K562 (cell line): ENCODE data around the gene NDUFAF8. TPM values are rescaled to one million over a fixed set of nuclear protein-coding genes. Genes with fewer than 3 reads are reported as not detected.

ENCODE experiments used
- ATAC-seq: fragments of 200-7000 bp; cut with Tn5 transposase; 3 replicates; pipeline ENCODE4 v1.9.1; 2020; ENCODE audit warnings: moderate library complexity
- BruUV-seq: library from RNA; stranded (reverse); fragments of 400-500 nt; replicated peaks from 2 replicates; lab custom pipeline; 2021; lab: Mats Ljungman, UMichigan
- CTCF ChIA-PET: fragments of 300-600 bp; formaldehyde crosslinking; extraction: SDS; loops from one replicate; lab custom pipeline; 2021; ENCODE audit warnings: low intra/inter-chr PET ratio; lab: Yijun Ruan, JAX
- POLR2A ChIA-PET: fragments of 300-600, 350-650 bp; sonication (Branson Sonifier 250); formaldehyde crosslinking; extraction: SDS; loops from one replicate; lab custom pipeline; 2021; ENCODE audit warnings: antibody characterized with exemption, inconsistent platforms; lab: Yijun Ruan, JAX
- DNase-seq, 4 experiments: peaks; one replicate each; pipeline versions ENCODE4 v3.0.0 to v3.0.0-alpha.2; 2011 to 2018; ENCODE audit warnings: low spot score in 3 of 4, mixed read lengths in 3 of 4; ENCODE audit errors: extremely low read depth in 1 of 4
- FAIRE-seq: peaks from 2 replicates; lab custom pipeline; 2011; peaks lifted over from hg19 to GRCh38; lab: Jason Lieb, UNC
- H2AFZ ChIP-seq: 2 replicates; pipeline ENCODE4 v1.6.0; 2011; ENCODE audit warnings: low read depth, low read length, control low read depth, inconsistent platforms
- H3K27ac ChIP-seq: fragments of 200-600 bp; 3 replicates; pipeline ENCODE4 v1.8.0; 2011; ENCODE audit warnings: low read depth, mild to moderate bottlenecking, control low read depth, inconsistent platforms, low read length, moderate library complexity, mixed read lengths; ENCODE audit errors: extremely low read depth
- H3K27me3 ChIP-seq, 2 experiments: fragments of 300-600 bp in 1 of 2; 2 replicates in 1 of 2; 3 replicates in 1 of 2; pipeline versions ENCODE4 v1.6.0 to v1.8.0; 2011; ENCODE audit warnings: inconsistent platforms in 2 of 2, low read length in 2 of 2, mild to moderate bottlenecking in 1 of 2, mixed read lengths in 1 of 2, moderate library complexity in 1 of 2; ENCODE audit not compliant: control insufficient read depth in 2 of 2, insufficient read depth in 2 of 2
- H3K36me3 ChIP-seq: fragments of 300-600 bp; 3 replicates; pipeline ENCODE4 v1.8.0; 2011; ENCODE audit warnings: mild to moderate bottlenecking, low read length, inconsistent platforms; ENCODE audit not compliant: control insufficient read depth, insufficient read depth
- H3K4me1 ChIP-seq, 2 experiments: fragments of 200-600 bp in 1 of 2; replicated peaks in 1 of 2; 2 replicates in 1 of 2; 3 replicates in 1 of 2; pipeline versions ENCODE4 v1.5.1 to v1.8.0; 2011; ENCODE audit warnings: inconsistent platforms in 2 of 2, low read length in 2 of 2, mild to moderate bottlenecking in 1 of 2, mixed read lengths in 1 of 2, moderate library complexity in 1 of 2; ENCODE audit not compliant: control insufficient read depth in 2 of 2, insufficient read depth in 2 of 2
- H3K4me2 ChIP-seq: 2 replicates; pipeline ENCODE4 v1.6.1; 2011; ENCODE audit warnings: low read length, control low read depth, inconsistent platforms, mixed read lengths; ENCODE audit not compliant: insufficient read depth
- H3K4me3 ChIP-seq: fragments of 200-600 bp; sonication (generic), shearing (Covaris generic); 2 replicates; pipeline ENCODE4 v1.5.1; 2016; ENCODE audit warnings: control low read depth, inconsistent platforms
- H3K79me2 ChIP-seq: fragments of 200-600 bp; 3 replicates; pipeline ENCODE4 v1.8.0; 2011; ENCODE audit warnings: low read length, inconsistent platforms; ENCODE audit not compliant: control insufficient read depth, insufficient read depth
- H3K9ac ChIP-seq, 2 experiments: 2 replicates each; pipeline versions ENCODE4 v1.6.0 to v1.6.1; 2011; ENCODE audit warnings: low read depth in 2 of 2, low read length in 2 of 2, control low read depth in 1 of 2, inconsistent platforms in 1 of 2, mild to moderate bottlenecking in 1 of 2, mixed read lengths in 1 of 2; ENCODE audit not compliant: insufficient read depth in 1 of 2
- H3K9me1 ChIP-seq: one replicate; pipeline ENCODE4 v1.6.0; 2011; ENCODE audit warnings: inconsistent platforms, mild to moderate bottlenecking, low read length, moderate library complexity; ENCODE audit not compliant: control insufficient read depth, insufficient read depth
- H3K9me3 ChIP-seq: replicated peaks from 2 replicates; pipeline ENCODE4 v1.5.1; 2011; ENCODE audit warnings: low read depth, low read length, inconsistent platforms; ENCODE audit not compliant: control insufficient read depth, insufficient read depth
- H4K20me1 ChIP-seq: replicated peaks from 2 replicates; pipeline ENCODE4 v1.6.1; 2011; ENCODE audit warnings: low read length, inconsistent platforms, mixed read lengths; ENCODE audit not compliant: control insufficient read depth, insufficient read depth
- CAMTA2 ChIP-seq: fragments of 250-450 bp; sonication (Bioruptor Pico); conservative IDR thresholded peaks from 2 replicates; pipeline ENCODE4 v1.5.1; 2022
- CC2D1A ChIP-seq: fragments of 450-650 bp; IDR thresholded peaks from 2 replicates; pipeline ENCODE4 v1.6.1; 2017; ENCODE audit warnings: mild to moderate bottlenecking
- CREB3L1 ChIP-seq: fragments of 450-650 bp; IDR thresholded peaks from 2 replicates; pipeline ENCODE4 v1.6.1; 2014; ENCODE audit warnings: low read depth, mild to moderate bottlenecking, moderate library complexity, borderline replicate concordance
- CXXC5 ChIP-seq: fragments of 250-450 bp; sonication (Bioruptor Pico); IDR thresholded peaks from 2 replicates; pipeline ENCODE4 v1.8.0; 2022; ENCODE audit warnings: inconsistent platforms, mild to moderate bottlenecking, moderate library complexity
- EWSR1 ChIP-seq: fragments of 450-650 bp; IDR thresholded peaks from 2 replicates; pipeline ENCODE4 v1.6.1; 2018; ENCODE audit warnings: borderline replicate concordance, mild to moderate bottlenecking, low read depth, moderate library complexity; ENCODE audit not compliant: partially characterized antibody
- JUNB ChIP-seq: fragments of 450-650 bp; formaldehyde crosslinking; conservative IDR thresholded peaks from 2 replicates; pipeline ENCODE4 v1.4.0; 2020; ENCODE audit warnings: mild to moderate bottlenecking
- MAFF ChIP-seq: IDR thresholded peaks from 2 replicates; pipeline ENCODE4 v1.6.1; 2012; ENCODE audit warnings: low read length, improper control_type of control experiment
- NEUROD1 ChIP-seq: fragments of 150-350 bp; IDR thresholded peaks from 2 replicates; pipeline ENCODE4 v1.6.1; 2014; ENCODE audit warnings: borderline replicate concordance, low read length, low read depth; ENCODE audit not compliant: partially characterized antibody
- NR2F6 ChIP-seq: fragments of 450-650 bp; formaldehyde crosslinking; IDR thresholded peaks from 2 replicates; pipeline ENCODE4 v1.4.0; 2020; ENCODE audit warnings: mild to moderate bottlenecking
- PHB2 ChIP-seq: fragments of 450-650 bp; IDR thresholded peaks from 2 replicates; pipeline ENCODE4 v1.6.1; 2017; ENCODE audit warnings: low read depth
- PML ChIP-seq: IDR thresholded peaks from 2 replicates; pipeline ENCODE4 v1.6.1; 2012; ENCODE audit warnings: low read length, inconsistent platforms
- SIX5 ChIP-seq, 2 experiments: IDR thresholded peaks; 2 replicates each; pipeline ENCODE4 v1.6.1; 2011; ENCODE audit warnings: low read length in 2 of 2, borderline replicate concordance in 1 of 2, low read depth in 1 of 2, mild to moderate bottlenecking in 1 of 2, moderate library complexity in 1 of 2; ENCODE audit not compliant: insufficient read depth in 1 of 2
- SMARCE1 ChIP-seq: fragments of 450-650 bp; IDR thresholded peaks from 2 replicates; pipeline ENCODE4 v1.7.1; 2016; ENCODE audit warnings: mild to moderate bottlenecking
- SREBF2 ChIP-seq: sonication (generic); formaldehyde crosslinking; IDR thresholded peaks from 2 replicates; pipeline ENCODE4 v1.4.0; 2020; ENCODE audit warnings: mild to moderate bottlenecking, missing genetic modification reagents
- TAF1 ChIP-seq: IDR thresholded peaks from 2 replicates; pipeline ENCODE4 v1.6.1; 2011; ENCODE audit warnings: mild to moderate bottlenecking, low read length, moderate library complexity; ENCODE audit not compliant: insufficient read depth, control insufficient read depth, severe bottlenecking; ENCODE audit errors: extremely low read depth
- ZZZ3 ChIP-seq: fragments of 450-650 bp; IDR thresholded peaks from 2 replicates; pipeline ENCODE4 v1.6.1; 2016; ENCODE audit warnings: antibody characterized with exemption, mild to moderate bottlenecking, moderate library complexity
- WGBS: fragments of 100-300 bp; shearing (Covaris generic); methylation state at CpG from one replicate; pipeline ENCODE4 v1.1.6; 2016; ENCODE audit warnings: low coverage, mixed read lengths; ENCODE audit not compliant: insufficient coverage; ENCODE audit errors: missing lambda C conversion rate; 5-methylcytosine and 5-hydroxymethylcytosine counted together
- in situ Hi-C: fragments of 300-500 bp; cut with MboI; formaldehyde crosslinking; loops from 4 replicates; pipeline ENCODE4 v1.15.0; 2018; ENCODE audit warnings: inconsistent platforms, mixed read lengths
- intact Hi-C: fragments of 100-400 bp; cut with micrococcal nuclease; formaldehyde crosslinking; loops from 2 replicates; pipeline ENCODE4 v1.14.2; 2022
- polyA plus RNA-seq, 8 experiments: library from polyadenylated mRNA; depleted of rRNA in 4 of 8; stranded (reverse) in 5 of 8; unstranded in 3 of 8; fragments of >200 nt; fragmentation: Nextera tagmentation in 2 of 8; fragmentation: Illumina TruSeq in 1 of 8; extraction: Ambion mirVana in 2 of 8; extraction: Trizol in 1 of 8; gene quantifications; 2 replicates each; pipeline versions ENCODE4 v1.2.1 to v1.2.3, GENCODE V29; 2011 to 2014; ENCODE audit warnings: inconsistent platforms in 1 of 8, missing spikeins in 1 of 8
- total RNA-seq, 7 experiments: library from RNA; depleted of rRNA in 6 of 7; stranded (reverse); fragments of >200 nt in 6 of 7; fragmentation: Illumina TruSeq in 2 of 7; extraction: Trizol in 2 of 7; gene quantifications; 2 replicates each; pipeline versions ENCODE4 v1.2.1 to v1.2.3, GENCODE V29; 2011 to 2021; ENCODE audit warnings: low replicate concordance in 1 of 7
- TF ChIP-seq, protein P1 (sequence below): fragments of 250-450 bp; sonication (Bioruptor Pico); IDR thresholded peaks from 2 replicates; pipeline ENCODE4 v1.5.0; 2021; ENCODE audit warnings: mild to moderate bottlenecking, borderline replicate concordance

The NDUFAF8 gene
- total and polyA plus RNA-seq, 9 of the 15 experiments (the other 6 are each of a cell fraction or from before 2014, with no cell fraction given) = 13.5 to 144 (median 90.0) TPM

- Histone ChIP-seq H3K4me3 (no peak overlapping the region), H3K27ac (peak overlapping the region; percentile 56; the same call in 1 of the 3 replicates), H3K4me1 (peaks cover 10 to 73% of the 10 kb centered on the region in 2 experiments), H3K9me3 (no peaks in the 10 kb centered on the region), H3K9ac (peak overlapping the region in 1 of 2 experiments; percentile 80; a peak in 2 of 4 replicates), H3K79me2 (no peaks in the 10 kb centered on the region), H2AFZ (peak overlapping the region; percentile 63; the same call in 1 of the 2 replicates), H3K36me3 (peaks cover 2% of the 10 kb centered on the region; the same call in 1 of the 3 replicates), H4K20me1 (no peaks in the 10 kb centered on the region), H3K9me1 (no peaks in the 10 kb centered on the region), H3K27me3 (no peaks in the 10 kb centered on the region), H3K4me2 (no peak overlapping the region)
- no peak for FAIRE-seq
- intact Hi-C loops (no loop called here), in situ Hi-C loops (no loop called here)
- peak; percentile 83 for ATAC-seq
- CTCF ChIA-PET = no interaction called here
- POLR2A ChIA-PET = no interaction called here
- no TSS peak for BruUV-seq
- WGBS = 60% methylated on average over 27 of the region's 38 CpGs
- peak; percentile 65 to 77 (median 70) for DNase-seq
- TF ChIP-seq SREBF2 (CRISPR knock-in tag) = no peak
- no peak for TF ChIP-seq SIX5 (IDR thresholded peaks at IDR 0.05; ENCODE audit: borderline replicate concordance in 1 of 2, insufficient read depth in 1 of 2, low read depth in 1 of 2, low read length in 2 of 2)
- no peak for TF ChIP-seq PML
- TF ChIP-seq ZZZ3 = no peak
- TF ChIP-seq SMARCE1 = no peak
- no peak for TF ChIP-seq NEUROD1
- no peak for TF ChIP-seq TAF1
- no peak for TF ChIP-seq PHB2
- 0 out of 2 replicates have a peak, but pooled peaks have one; percentile 32 for TF ChIP-seq CREB3L1
- TF ChIP-seq CC2D1A = no peak
- TF ChIP-seq, protein P1, sequence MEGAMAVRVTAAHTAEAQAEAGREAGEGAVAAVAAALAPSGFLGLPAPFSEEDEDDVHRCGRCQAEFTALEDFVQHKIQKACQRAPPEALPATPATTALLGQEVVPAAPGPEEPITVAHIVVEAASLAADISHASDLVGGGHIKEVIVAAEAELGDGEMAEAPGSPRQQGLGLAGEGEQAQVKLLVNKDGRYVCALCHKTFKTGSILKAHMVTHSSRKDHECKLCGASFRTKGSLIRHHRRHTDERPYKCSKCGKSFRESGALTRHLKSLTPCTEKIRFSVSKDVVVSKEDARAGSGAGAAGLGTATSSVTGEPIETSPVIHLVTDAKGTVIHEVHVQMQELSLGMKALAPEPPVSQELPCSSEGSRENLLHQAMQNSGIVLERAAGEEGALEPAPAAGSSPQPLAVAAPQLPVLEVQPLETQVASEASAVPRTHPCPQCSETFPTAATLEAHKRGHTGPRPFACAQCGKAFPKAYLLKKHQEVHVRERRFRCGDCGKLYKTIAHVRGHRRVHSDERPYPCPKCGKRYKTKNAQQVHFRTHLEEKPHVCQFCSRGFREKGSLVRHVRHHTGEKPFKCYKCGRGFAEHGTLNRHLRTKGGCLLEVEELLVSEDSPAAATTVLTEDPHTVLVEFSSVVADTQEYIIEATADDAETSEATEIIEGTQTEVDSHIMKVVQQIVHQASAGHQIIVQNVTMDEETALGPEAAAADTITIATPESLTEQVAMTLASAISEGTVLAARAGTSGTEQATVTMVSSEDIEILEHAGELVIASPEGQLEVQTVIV (CRISPR knock-in tag) = no peak
- TF ChIP-seq NR2F6 (CRISPR knock-in tag) = no peak
- TF ChIP-seq MAFF = no peak
- TF ChIP-seq CXXC5 (CRISPR knock-in tag) = peak; percentile 78
- TF ChIP-seq JUNB (CRISPR knock-in tag) = no peak
- no peak for TF ChIP-seq EWSR1
- no peak for TF ChIP-seq CAMTA2 (CRISPR knock-in tag)
These were observed 45.5 kb upstream of the NDUFAF8 start for GRCh38 chr17:81193470-81194224.
